ENCODE data around the gene ELL.

Gene ELL

DNA sequence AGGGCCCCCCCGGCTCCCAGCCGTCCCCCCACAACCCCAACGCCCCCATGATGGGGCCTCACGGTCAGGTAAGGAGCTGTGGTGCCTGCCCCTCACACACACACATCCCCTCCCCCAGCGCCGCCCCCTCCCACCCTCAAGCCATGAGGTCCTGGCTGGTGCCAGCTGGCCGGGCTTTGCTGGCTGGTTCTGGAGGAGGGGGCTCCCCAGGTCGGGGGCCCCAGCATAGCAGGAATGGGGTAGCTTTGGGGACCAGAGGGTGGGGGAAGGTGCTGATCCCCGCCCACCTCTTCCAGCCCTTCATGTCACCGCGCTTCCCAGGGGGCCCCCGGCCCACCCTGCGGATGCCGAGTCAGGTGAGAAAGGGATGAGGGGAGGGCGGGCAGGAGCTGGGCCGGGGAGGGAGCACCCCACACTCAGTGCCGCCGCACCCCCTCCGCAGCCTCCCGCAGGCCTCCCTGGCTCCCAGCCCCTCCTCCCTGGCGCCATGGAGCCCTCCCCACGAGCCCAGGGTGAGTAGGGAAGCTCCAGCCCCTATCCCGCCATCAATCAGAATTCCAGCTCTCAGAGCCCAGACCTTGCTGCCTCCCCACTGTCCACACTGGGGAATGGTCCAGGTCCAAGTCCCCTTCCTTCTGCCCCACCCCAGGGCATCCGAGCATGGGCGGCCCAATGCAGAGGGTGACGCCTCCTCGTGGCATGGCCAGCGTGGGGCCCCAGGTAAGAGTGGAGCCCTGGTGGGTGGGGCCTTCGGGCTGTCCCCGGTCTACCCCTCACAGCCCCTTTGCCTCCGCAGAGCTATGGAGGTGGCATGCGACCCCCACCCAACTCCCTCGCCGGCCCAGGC, 90.3 kb downstream of the ELL start:
- no peak for DNase-seq

- no peak for DNase-seq
Measured at GRCh38 chr19:18430417-18431144, 91.3 kb downstream of the ELL start.

DNA sequence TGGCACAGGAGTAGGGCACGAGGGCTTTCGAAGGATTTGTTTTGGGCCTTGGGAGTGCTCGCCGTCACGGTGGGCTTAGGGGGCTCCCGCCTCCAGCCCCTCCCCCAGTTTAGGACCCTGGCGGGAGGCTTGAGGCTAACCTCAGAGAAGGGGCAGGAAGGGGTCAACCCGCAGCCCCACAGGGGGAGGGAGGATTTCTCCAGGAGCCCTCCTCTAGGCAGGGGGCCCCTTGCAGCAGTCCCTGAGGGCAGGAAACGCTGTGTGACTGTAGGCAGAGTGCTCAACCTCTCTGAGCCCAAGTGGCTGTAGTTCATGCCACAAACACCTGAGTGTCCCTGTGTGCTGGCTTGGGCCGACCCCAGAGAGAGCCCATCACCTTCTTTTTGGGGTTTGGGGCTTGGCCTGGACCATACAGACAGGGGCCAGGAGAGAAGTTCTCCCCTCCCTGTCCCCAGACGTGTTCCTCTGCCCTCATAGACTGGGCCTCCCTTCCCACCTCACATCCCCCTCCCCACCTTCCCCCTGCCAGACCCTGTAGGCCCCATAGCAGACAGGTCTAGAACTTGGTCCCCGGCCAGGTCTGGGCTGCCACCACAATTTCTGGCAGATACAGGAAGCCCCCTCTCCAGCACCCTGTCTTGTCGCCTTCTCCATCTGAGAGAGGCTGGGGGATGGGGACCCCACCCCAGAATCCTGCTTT, 92.0 kb downstream of the ELL start:
- no peak for DNase-seq

GRCh38 chr19:18428787-18429674, 92.8 kb downstream of the ELL start:
- peak; percentile 90 for DNase-seq

- no peak for DNase-seq
Measured at GRCh38 chr19:18428173-18428786, 93.6 kb downstream of the ELL start.

GRCh38 chr19:18427743-18428113, 94.1 kb downstream of the ELL start:
- DNase-seq: no peak

DNA sequence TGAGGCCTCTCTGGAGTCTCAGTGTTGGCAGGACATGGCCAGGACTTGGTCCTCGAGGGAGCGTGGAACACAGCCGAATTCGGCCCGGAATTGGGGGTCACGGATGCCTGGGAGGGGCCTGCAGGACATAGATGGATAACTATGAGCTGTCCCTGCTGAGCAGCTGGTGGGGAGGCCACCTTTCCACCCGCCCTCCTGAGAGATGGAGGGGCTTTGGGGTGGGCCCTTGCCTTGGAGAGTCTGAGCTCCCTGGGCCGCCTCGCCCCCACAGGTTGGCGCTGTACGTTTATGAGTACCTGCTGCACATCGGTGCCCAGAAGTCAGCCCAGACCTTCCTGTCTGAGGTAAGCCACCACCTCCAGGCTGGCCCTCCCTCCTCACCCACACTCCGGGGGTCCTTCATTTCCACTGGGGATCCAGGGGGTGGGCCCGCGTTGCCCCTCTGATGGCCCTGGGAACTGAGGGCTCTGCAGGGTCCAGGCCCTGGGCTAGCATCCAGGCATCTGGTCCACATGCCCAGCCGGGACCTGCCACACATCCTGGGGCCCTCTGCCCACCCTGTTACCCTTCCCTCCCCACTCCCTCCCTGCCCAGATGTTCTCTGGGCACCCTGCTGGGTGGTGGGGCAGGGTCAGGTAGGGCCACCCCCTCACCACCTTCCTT, 94.7 kb downstream of the ELL start:
- DNase-seq: no peak

- DNase-seq: no peak
Measured at GRCh38 chr19:18426416-18426767, 95.5 kb downstream of the ELL start.

GRCh38 chr19:18425515-18426415, 96.1 kb downstream of the ELL start:
- DNase-seq: no peak

- no peak for DNase-seq
Measured at GRCh38 chr19:18424890-18425514, 96.9 kb downstream of the ELL start.

DNA sequence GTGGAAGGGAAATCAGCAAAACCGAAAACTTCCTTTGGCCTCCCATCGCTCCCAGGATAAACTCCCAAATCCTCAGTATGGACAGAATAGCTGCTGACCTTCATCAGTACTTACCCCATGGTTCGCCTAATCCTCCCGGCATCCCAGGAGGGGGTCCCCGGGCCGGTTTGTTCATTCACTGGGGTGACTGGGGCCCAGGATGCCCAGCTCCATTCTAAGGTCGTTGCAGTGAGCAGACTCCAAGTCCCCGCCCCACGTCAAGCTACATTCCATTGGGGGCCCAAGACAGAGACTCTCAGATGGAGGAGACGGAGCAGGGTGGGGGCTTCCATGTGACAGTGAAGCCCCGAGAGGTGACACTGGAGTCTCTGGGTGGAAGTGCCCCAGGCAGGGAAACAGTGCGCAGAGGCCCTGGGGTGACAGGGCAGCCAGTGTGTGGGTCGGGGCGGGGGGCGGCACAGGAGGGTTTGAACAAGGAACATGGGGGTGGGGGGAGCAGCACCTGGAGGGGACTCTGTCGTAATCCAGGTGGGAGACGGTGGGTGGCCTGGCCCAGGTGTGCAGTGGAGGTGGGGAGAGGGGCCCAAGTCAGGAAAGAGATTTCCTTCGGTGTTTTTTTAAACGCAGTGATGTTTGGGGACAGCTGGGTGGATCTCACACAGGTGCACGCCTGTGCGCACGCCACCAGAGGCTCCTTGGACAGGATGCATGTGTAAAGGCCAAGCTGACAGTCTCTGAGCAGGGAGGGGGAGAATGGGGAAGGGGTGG, 97.6 kb downstream of the ELL start:
- no peak for DNase-seq

DNA sequence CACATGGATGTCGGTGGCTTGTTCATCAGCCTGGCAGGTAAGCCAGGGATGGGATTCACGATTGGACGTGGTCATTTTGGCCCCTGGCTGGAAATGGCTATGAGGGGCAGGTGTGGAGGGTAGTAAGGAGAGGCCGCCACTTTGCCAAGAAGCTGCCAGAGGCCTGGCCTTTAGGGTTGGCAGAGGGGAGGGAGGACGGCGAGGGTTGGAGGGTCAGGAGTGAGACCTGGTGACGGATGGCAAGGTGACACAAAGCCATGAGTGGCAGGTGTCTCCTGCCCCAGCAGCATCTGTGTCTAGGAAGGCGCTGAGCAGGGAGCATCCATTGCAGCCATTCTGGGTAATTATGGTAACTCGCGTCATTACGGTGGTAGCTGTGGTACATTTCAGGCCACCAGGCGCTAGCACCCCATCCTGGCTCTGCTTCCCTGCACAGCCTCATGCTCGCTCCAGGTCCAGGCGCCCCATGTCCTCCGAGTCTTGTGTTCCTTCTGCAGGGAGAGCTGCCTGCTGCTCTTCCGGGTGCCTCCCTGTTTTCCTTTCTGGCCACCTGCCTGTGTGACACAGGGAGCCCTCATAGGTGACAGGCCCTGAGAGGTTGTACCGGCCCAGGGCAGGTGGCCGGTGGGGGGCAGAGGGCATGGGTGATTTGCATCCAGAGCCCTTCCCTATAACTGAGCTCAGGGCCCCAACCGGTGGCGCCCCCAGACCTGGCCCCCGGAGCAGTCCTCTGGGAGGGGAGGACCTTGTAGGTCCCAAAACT, 98.4 kb downstream of the ELL start:
- no peak for DNase-seq

DNA sequence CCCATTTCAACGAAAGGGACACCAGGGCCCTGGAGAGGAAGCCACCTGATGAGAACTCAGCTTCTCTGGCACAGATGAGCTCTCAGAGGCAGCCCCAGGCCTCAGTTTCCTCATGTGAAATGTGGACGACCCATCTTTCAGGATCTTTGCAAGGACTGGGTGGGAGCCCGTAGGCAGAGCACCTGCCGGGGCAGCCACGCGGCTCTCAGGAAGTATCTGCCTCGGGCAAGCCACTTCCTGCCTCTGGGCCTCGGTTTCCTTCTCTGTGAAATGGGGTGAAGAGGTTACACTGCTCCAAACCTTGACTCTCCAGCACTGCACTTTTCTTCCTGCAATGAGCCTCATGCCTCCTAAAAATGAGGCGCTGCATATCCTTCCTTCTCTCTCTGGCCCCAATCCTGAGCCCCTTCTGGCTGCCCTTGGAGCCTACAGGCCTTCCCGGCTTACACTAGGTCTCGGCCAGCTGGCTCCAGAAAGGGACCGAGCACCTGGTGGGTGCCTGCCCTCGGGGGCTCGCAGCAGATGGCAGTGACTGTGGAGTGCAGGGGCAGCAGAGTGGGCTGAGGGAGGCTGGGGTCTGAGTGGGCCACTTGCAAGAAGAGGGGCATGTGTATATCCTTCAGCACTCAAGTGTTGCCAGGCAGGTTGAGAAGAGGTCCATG, 99.2 kb downstream of the ELL start:
- no peak for DNase-seq

GRCh38 chr19:18421371-18421959, 100.4 kb downstream of the ELL start:
- no peak for DNase-seq

GRCh38 chr19:18420930-18421329, 100.9 kb downstream of the ELL start:
- DNase-seq: no peak

GRCh38 chr19:18419699-18420460, 102.0 kb downstream of the ELL start:
- no peak for DNase-seq

GRCh38 chr19:18419195-18419698, 102.6 kb downstream of the ELL start, which contains the start of gene SSBP4:
Gene SSBP4, plus strand, starts transcription at chr19:18419398. Its CDS starts 251 bp downstream, at chr19:18419649.
- DNase-seq: peak; percentile 92

Data from RPMI8226 (cell line).